HepG2 (cell line): ENCODE measurements around the gene PPP4C. TPM values are rescaled to one million over a fixed set of nuclear protein-coding genes. Genes with fewer than 3 reads are reported as not detected.

Experiments
- BRCA1 ChIP-seq: sonication (generic); formaldehyde crosslinking; IDR thresholded peaks from 2 replicates; pipeline ENCODE4 v1.4.0; 2020; ENCODE audit warnings: missing genetic modification reagents
- HOXA7 ChIP-seq: sonication (generic); formaldehyde crosslinking; IDR thresholded peaks from 2 replicates; pipeline ENCODE4 v1.8.1; 2022; ENCODE audit warnings: mild to moderate bottlenecking, missing genetic modification reagents, moderate library complexity
- NR2F6 ChIP-seq, 2 experiments: IDR thresholded peaks; 2 replicates each; pipeline ENCODE4 v1.6.1; 2016; ENCODE audit warnings: antibody characterized with exemption in 1 of 2, mild to moderate bottlenecking in 1 of 2
- PAF1 ChIP-seq: IDR thresholded peaks from 2 replicates; pipeline ENCODE4 v1.6.1; 2016; ENCODE audit warnings: missing genetic modification reagents, missing compliant biosample characterization
- RBAK ChIP-seq: sonication (generic); formaldehyde crosslinking; IDR thresholded peaks from 2 replicates; pipeline ENCODE4 v1.5.1; 2020; ENCODE audit warnings: mild to moderate bottlenecking, missing genetic modification reagents
- REL ChIP-seq: sonication (generic); formaldehyde crosslinking; conservative IDR thresholded peaks from 2 replicates; pipeline ENCODE4 v1.8.0; 2022; ENCODE audit warnings: mild to moderate bottlenecking, missing genetic modification reagents, moderate library complexity
- SAFB2 ChIP-seq: sonication (generic); formaldehyde crosslinking; IDR thresholded peaks from 2 replicates; pipeline ENCODE4 v1.5.1; 2020; ENCODE audit warnings: missing genetic modification reagents, low read depth, mild to moderate bottlenecking, borderline replicate concordance
- SOX13 ChIP-seq, 3 experiments: fragments of 450-650 bp in 1 of 3; sonication (generic) in 1 of 3; formaldehyde crosslinking in 1 of 3; IDR thresholded peaks in 2 of 3; conservative IDR thresholded peaks in 1 of 3; 2 replicates each; pipeline versions ENCODE4 v1.5.0 to v1.6.1; 2016 to 2020; ENCODE audit warnings: antibody characterized with exemption in 1 of 3, mild to moderate bottlenecking in 1 of 3, missing compliant biosample characterization in 1 of 3, missing genetic modification reagents in 1 of 3, moderate library complexity in 1 of 3
- SP140L ChIP-seq: sonication (generic); formaldehyde crosslinking; IDR thresholded peaks from 2 replicates; pipeline ENCODE4 v1.4.0; 2020; ENCODE audit warnings: missing genetic modification reagents, borderline replicate concordance
- SRSF1 ChIP-seq: fragments of 200-400 bp; formaldehyde crosslinking; optimal IDR thresholded peaks from 2 replicates; pipeline ENCODE3; 2017; ENCODE audit warnings: mild to moderate bottlenecking, low read depth, low read length, moderate library complexity
- THAP9 ChIP-seq: sonication (generic); formaldehyde crosslinking; IDR thresholded peaks from 2 replicates; pipeline ENCODE4; 2020; ENCODE audit warnings: missing genetic modification reagents, mild to moderate bottlenecking, borderline replicate concordance
- ZHX2 ChIP-seq, 2 experiments: sonication (generic) in 1 of 2; formaldehyde crosslinking in 1 of 2; IDR thresholded peaks; 2 replicates each; pipeline versions ENCODE4 v1.6.1 to v1.9.0; 2014 to 2022; ENCODE audit warnings: antibody characterized with exemption in 1 of 2, borderline replicate concordance in 1 of 2, inconsistent platforms in 1 of 2, low read depth in 1 of 2, missing genetic modification reagents in 1 of 2
- ZNF331 ChIP-seq: sonication (generic); formaldehyde crosslinking; IDR thresholded peaks from 2 replicates; pipeline ENCODE4 v1.4.0; 2020; ENCODE audit warnings: missing genetic modification reagents
- ZNF709 ChIP-seq: sonication (generic); formaldehyde crosslinking; IDR thresholded peaks from 2 replicates; pipeline ENCODE4 v1.5.0; 2020; ENCODE audit warnings: mild to moderate bottlenecking, missing genetic modification reagents
- ZNF883 ChIP-seq: sonication (generic); formaldehyde crosslinking; IDR thresholded peaks from 2 replicates; pipeline ENCODE4 v1.5.1; 2020; ENCODE audit warnings: mild to moderate bottlenecking, missing genetic modification reagents; ENCODE audit errors: not compliant biosample characterization
- polyA plus RNA-seq, 8 experiments: library from polyadenylated mRNA; depleted of rRNA in 3 of 8; stranded (reverse) in 7 of 8; unstranded in 1 of 8; fragments of >200 nt; fragmentation: Illumina TruSeq in 4 of 8; extraction: Trizol in 4 of 8; gene quantifications; 2 replicates each; pipeline versions ENCODE4 v1.2.1 to v1.2.3, GENCODE V29; 2011 to 2016; ENCODE audit warnings: low read depth in 4 of 8, missing spikeins in 1 of 8, mixed read lengths in 1 of 8; ENCODE audit not compliant: insufficient read depth in 1 of 8
- total RNA-seq, 5 experiments: library from RNA; depleted of rRNA; stranded (reverse); fragments of >200 nt; fragmentation: Illumina TruSeq; extraction: Trizol; gene quantifications; 2 replicates each; pipeline ENCODE4 v1.2.3, GENCODE V29; 2016; ENCODE audit warnings: low read depth in 1 of 5
- TF ChIP-seq, protein P1 (sequence below): sonication (generic); formaldehyde crosslinking; IDR thresholded peaks from 2 replicates; pipeline ENCODE4 v1.4.0; 2020; ENCODE audit warnings: missing genetic modification reagents

The PPP4C gene
- total and polyA plus RNA-seq, 2 of the 13 experiments (the other 11 are each of a cell fraction or from before 2014, with no cell fraction given) = 176 to 220 TPM

DNA sequence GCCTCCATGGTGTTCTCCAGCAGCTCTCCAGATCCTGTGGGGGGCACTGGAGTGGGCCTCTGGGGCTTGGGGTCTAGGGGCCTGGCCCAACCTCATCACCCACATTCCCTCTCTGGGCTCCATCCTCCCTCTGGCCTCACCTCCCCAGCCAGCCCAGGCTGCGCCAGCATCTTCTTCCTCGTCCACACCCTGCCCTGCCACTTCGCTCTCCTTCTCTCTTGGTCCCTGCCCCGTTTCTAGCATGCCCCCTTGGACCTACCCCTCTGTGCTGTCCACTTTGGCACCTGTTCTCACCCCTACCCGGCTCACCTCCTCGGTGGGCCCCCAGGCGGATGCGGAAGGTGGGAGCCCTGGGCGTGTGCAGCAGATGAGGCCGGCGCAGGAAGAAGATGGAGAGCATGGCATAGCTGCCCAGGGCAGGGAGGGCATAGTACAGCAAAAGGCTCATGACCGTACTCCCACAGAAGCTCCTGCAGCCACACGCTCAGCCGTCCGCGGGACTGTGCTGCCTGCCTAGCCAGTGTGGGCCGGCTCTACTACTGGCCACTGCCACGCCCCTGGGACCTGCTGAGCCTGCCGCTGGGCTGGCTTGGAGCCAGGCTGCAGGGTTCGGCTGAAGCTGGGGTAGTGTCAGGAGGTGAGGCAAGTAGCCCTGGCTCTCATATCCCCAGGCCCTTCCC is 37.4 kb downstream of the PPP4C start, which contains the start of gene GDPD3 (continued):
- 0 out of 2 replicates have a peak, but pooled peaks have one; percentile 4 for TF ChIP-seq THAP9 (CRISPR knock-in tag)
- TF ChIP-seq BRCA1 (CRISPR knock-in tag) = no peak
- no peak for TF ChIP-seq ZNF883 (CRISPR knock-in tag)
- TF ChIP-seq REL (CRISPR knock-in tag) = no peak; the same call in 1 of the 2 replicates
- TF ChIP-seq HOXA7 (CRISPR knock-in tag) = no peak
- no peak for TF ChIP-seq SAFB2 (CRISPR knock-in tag)
- TF ChIP-seq ZNF709 (CRISPR knock-in tag) = no peak
- TF ChIP-seq, protein P1, sequence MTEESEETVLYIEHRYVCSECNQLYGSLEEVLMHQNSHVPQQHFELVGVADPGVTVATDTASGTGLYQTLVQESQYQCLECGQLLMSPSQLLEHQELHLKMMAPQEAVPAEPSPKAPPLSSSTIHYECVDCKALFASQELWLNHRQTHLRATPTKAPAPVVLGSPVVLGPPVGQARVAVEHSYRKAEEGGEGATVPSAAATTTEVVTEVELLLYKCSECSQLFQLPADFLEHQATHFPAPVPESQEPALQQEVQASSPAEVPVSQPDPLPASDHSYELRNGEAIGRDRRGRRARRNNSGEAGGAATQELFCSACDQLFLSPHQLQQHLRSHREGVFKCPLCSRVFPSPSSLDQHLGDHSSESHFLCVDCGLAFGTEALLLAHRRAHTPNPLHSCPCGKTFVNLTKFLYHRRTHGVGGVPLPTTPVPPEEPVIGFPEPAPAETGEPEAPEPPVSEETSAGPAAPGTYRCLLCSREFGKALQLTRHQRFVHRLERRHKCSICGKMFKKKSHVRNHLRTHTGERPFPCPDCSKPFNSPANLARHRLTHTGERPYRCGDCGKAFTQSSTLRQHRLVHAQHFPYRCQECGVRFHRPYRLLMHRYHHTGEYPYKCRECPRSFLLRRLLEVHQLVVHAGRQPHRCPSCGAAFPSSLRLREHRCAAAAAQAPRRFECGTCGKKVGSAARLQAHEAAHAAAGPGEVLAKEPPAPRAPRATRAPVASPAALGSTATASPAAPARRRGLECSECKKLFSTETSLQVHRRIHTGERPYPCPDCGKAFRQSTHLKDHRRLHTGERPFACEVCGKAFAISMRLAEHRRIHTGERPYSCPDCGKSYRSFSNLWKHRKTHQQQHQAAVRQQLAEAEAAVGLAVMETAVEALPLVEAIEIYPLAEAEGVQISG (CRISPR knock-in tag) = no peak; the same call in 1 of the 2 replicates
- TF ChIP-seq RBAK (CRISPR knock-in tag) = no peak
- TF ChIP-seq SP140L = no peak
- no peak for TF ChIP-seq PAF1
- no peak for TF ChIP-seq SOX13 (IDR thresholded peaks at IDR 0.05)
- no peak for TF ChIP-seq SOX13 (CRISPR knock-in tag; conservative IDR thresholded peaks at IDR 0.05 in 1 of 2, IDR thresholded peaks at IDR 0.05 in 1 of 2)
- no peak for TF ChIP-seq NR2F6 (IDR thresholded peaks at IDR 0.05)
- TF ChIP-seq NR2F6 (CRISPR knock-in tag; IDR thresholded peaks at IDR 0.05) = peak; percentile 18; the same call in 1 of the 2 replicates
- no peak for TF ChIP-seq ZHX2 (IDR thresholded peaks at IDR 0.05; ENCODE audit: low read depth)
- no peak for TF ChIP-seq ZHX2 (CRISPR knock-in tag; IDR thresholded peaks at IDR 0.05; ENCODE audit: borderline replicate concordance)
- no peak for TF ChIP-seq ZNF331
- no peak for TF ChIP-seq SRSF1
